Activated T-cell treated with anti-CD3 and anti-CD28 coated beads, Interleukin-2, amount 50 U/mL, for 72 hours (primary cell): ENCODE measurements around the gene ANKRD23. TPM values are rescaled to one million over a fixed set of nuclear protein-coding genes. Genes with fewer than 3 reads are reported as not detected.

Experiments
- ATAC-seq, 2 donors: fragments of 150-1000 bp; cut with Tn5 transposase; replicated peaks in 1 of 2; 2 replicates each; pipeline ENCODE4 v1.10.0; 2021; ENCODE audit warnings: moderate library complexity in 2 of 2, mild to moderate bottlenecking in 1 of 2
- DNase-seq, 2 donors: peaks; one replicate each; pipeline ENCODE4 v3.0.0; 2021 to 2022; ENCODE audit warnings: mixed read lengths in 1 of 2
- H3K27ac Mint-ChIP-seq: one replicate; pipeline ENCODE4 v1.8.0; 2022; ENCODE audit warnings: mild to moderate bottlenecking, moderate library complexity, mixed read lengths
- H3K27me3 Mint-ChIP-seq: one replicate; pipeline ENCODE4 v1.8.0; 2022; ENCODE audit warnings: low read depth, mixed read lengths
- H3K36me3 Mint-ChIP-seq, 2 donors: one replicate each; pipeline ENCODE4 v1.8.0; 2022; ENCODE audit warnings: mixed read lengths in 2 of 2, mild to moderate bottlenecking in 1 of 2; ENCODE audit not compliant: insufficient read depth in 2 of 2
- H3K4me1 Mint-ChIP-seq: one replicate; pipeline ENCODE4 v1.8.0; 2022; ENCODE audit warnings: low read depth, mixed read lengths
- H3K4me3 Mint-ChIP-seq, 2 donors: one replicate each; pipeline ENCODE4 v1.8.0; 2022; ENCODE audit warnings: mild to moderate bottlenecking in 2 of 2, mixed read lengths in 2 of 2, moderate library complexity in 2 of 2
- H3K9me3 Mint-ChIP-seq, 2 donors: one replicate each; pipeline ENCODE4 v1.8.0; 2022; ENCODE audit warnings: mixed read lengths in 2 of 2
- total RNA-seq, 2 donors: library from RNA; stranded (reverse); gene quantifications; one replicate each; pipeline ENCODE4 v1.2.3, GENCODE V29; 2022

ANKRD23 gene
- total RNA-seq, 2 donors from 2014 or later = 4.4 to 5.7 TPM

DNA sequence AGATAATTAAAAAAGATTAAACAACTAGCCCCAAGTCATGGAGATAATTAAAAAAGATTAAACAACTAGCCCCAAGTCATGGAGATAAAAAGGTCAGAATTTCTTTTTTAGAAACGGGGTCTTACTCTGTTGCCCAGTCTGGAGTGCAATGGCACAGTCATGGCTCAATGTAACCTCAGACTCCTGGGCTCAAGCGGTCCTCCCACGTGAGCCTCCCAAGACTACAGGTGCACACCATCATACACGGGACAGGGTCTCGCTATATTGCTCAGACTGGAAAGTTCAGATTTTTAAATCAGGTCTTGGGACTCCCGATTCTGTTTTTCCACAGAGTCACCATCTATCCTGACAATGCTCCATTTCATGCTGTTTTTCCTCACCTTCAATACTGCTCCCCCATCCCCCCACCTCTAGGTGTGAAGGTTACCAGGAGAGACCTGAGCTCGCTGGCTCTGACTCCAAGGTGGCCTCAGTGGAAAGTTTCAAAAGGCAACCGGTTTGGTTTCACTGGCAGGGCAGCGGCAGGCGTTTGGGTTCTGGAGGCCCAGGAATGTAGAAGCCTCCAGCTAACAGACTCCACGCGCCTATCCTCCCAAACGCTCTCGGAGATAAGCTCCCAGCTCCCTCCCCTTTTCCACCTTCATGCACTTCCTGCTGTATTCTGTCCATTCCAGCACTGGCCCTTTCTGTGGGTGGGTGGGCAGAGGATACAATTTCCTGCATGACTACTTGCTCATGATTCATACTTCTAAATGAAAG lies 28.9 kb upstream of the ANKRD23 start:
- Mint-ChIP-seq H3K9me3 (no peaks in the 10 kb centered on the region), H3K36me3 (peaks cover 0 to 2% of the 10 kb centered on the region in 2 donors), H3K4me3 (no peak overlapping the region), H3K27me3 (peaks cover 7% of the 10 kb centered on the region), H3K4me1 (peaks cover 45% of the 10 kb centered on the region), H3K27ac (no peak overlapping the region)
- DNase-seq = no peak
- no peak for ATAC-seq

DNA sequence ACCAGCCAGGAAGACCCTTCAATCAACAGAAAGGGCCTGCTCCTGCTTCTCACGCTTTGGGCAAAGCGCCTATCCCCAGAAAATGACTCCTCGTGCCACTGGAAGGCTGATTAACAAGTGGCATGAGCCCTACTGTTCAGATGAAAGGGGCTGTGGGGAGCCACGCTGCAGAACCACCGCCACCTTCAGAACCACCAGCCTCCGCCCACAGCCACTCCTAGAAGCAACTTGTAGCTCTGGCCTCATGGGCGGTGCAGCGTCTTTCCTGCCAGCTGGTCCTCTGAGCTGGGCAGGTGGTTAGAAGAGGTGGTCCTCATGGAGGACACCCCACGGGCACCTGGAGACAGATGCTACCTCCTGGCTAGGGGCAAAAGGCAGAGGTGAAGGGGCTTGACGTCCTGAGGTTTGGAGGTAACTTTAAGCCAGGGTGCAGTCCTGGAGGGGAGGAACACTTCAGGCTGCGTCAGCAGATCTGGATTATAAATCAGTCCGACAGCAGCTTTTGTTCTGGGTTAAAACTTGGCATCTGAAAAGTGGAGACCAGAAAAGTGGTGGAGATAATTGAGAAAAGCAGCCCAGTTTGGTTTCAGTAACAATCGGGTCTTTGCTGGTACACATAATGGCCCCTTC lies 26.9 kb upstream of the ANKRD23 start:
- Mint-ChIP-seq H3K9me3 (no peaks in the 10 kb centered on the region), H3K27me3 (peaks cover 7% of the 10 kb centered on the region), H3K27ac (no peak overlapping the region), H3K4me3 (peak overlapping the region; percentile 72 to 83), H3K36me3 (peaks cover 0 to 2% of the 10 kb centered on the region in 2 donors), H3K4me1 (peaks cover 54% of the 10 kb centered on the region)
- DNase-seq = peak; percentile 61 to 73
- ATAC-seq = peak; percentile 37 to 56

- H3K36me3 Mint-ChIP-seq = peaks cover 0 to 2% of the 10 kb centered on the region in 2 donors
- ATAC-seq (peak; percentile 31 to 38), DNase-seq (peak; percentile 52 to 65)
- H3K4me1 Mint-ChIP-seq = peaks cover 49% of the 10 kb centered on the region
- H3K27me3 Mint-ChIP-seq = peaks cover 7% of the 10 kb centered on the region
- no peak within 1 kb of the TSS for H3K27ac Mint-ChIP-seq
- no peaks in the 10 kb centered on the region for H3K9me3 Mint-ChIP-seq
- peak within 1 kb of the TSS; percentile 72 to 83 for H3K4me3 Mint-ChIP-seq
Observed at GRCh38 chr2:96869822-96870625, 26.2 kb upstream of the ANKRD23 start, which contains the start of gene SEMA4C. Gene SEMA4C (minus strand): TSS chr2:96870080. CDS start chr2:96867886, 2,194 bp downstream.

GRCh38 chr2:96869281-96869821 lies 25.5 kb upstream of the ANKRD23 start:
- peaks cover 0 to 2% of the 10 kb centered on the region in 2 donors for H3K36me3 Mint-ChIP-seq
- peak overlapping the region; percentile 72 to 83 for H3K4me3 Mint-ChIP-seq
- H3K9me3 Mint-ChIP-seq = no peaks in the 10 kb centered on the region
- peaks cover 43% of the 10 kb centered on the region for H3K4me1 Mint-ChIP-seq
- no peak overlapping the region for H3K27ac Mint-ChIP-seq
- ATAC-seq = peak; percentile 13 to 18
- no peak for DNase-seq
- H3K27me3 Mint-ChIP-seq = peaks cover 7% of the 10 kb centered on the region

DNA sequence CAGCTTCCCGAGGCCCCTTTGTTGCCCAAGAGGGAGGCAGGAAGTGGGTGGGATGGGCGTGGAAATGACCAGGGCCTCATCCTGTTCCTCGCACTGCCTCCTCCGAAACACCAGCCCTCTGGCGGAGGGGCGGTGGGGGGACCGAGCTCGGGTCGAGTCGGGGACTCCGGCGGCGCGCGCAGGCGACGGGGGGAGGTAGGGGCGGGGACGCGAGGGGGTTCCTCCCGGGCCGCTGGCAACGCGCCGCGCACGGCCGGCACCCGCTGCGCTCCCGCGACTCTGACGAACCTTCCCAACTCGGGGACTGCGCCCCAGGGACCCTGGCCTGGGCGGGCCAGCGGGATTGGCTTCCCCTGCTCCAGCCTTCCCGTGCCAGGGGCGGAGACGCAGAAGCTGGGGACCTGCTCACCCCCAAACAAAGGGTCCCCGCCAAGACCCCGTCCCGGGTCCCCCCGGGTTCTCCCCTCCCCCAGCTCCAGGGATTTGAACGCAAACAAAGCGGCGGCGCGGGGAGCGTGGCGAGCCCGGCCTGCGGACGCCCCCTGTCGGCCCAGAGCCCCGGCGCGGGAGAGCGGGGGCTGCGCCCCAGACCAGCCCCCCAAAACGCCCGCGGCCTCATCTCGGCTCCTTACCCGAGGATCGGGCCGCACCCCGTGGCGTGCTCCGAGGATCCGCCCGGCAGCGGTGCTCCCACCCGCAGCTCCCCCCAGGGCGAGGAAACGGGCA lies 24.9 kb upstream of the ANKRD23 start:
- DNase-seq = peak; percentile 76 to 78
- peak; percentile 65 to 67 for ATAC-seq
- peak overlapping the region; percentile 89 for H3K4me3 Mint-ChIP-seq
- peaks cover 0 to 2% of the 10 kb centered on the region in 2 donors for H3K36me3 Mint-ChIP-seq
- H3K27me3 Mint-ChIP-seq = peaks cover 7% of the 10 kb centered on the region
- no peak overlapping the region for H3K27ac Mint-ChIP-seq
- H3K9me3 Mint-ChIP-seq = no peaks in the 10 kb centered on the region
- H3K4me1 Mint-ChIP-seq = peaks cover 36% of the 10 kb centered on the region

DNA sequence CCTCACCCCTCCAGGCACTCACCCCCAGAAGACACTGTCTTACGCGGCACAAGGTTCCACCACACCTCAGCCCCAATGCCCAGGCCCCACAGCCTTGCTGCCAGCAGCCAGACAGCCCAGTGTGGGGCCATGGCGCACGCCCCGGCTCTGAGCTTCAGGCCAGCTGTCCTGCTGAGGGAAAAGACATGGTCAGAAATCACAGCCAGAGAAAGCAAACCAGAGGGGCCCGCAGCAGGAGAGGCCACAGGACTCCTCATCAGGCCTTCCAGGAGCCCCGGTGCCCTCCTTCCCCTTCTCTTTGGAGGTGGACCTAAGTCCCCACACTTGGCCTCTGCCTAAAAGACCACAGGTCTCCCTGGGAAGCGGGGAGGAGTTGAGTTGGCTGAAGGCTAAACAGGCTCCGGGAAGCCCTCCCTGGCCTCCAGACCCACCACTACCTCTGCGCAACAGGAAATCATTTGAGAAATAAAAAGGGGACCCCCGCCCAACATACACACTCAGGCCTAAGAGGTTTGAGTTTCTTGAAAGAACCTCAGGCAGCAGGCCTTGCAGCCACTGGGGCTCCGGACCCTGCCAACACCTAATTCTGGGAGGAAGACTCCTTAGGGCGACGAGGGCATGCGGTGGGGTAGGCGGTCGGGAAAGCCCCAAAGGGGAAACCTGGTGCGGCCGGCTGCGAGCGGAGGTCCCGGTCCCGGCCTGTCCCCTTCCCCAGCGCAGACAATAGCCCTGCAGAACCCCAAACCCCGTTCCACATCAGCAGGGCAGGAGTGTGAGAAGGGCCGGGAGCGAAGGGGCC lies 24.1 kb upstream of the ANKRD23 start:
- Mint-ChIP-seq H3K4me3 (peak overlapping the region; percentile 89), H3K27ac (peak overlapping the region; percentile 90), H3K9me3 (no peaks in the 10 kb centered on the region), H3K4me1 (peaks cover 29% of the 10 kb centered on the region), H3K27me3 (peaks cover 7% of the 10 kb centered on the region), H3K36me3 (peaks cover 2 to 4% of the 10 kb centered on the region in 2 donors)
- DNase-seq = peak in 1 of 2 donors; percentile 56
- peak in 1 of 2 donors; percentile 23 for ATAC-seq

DNA sequence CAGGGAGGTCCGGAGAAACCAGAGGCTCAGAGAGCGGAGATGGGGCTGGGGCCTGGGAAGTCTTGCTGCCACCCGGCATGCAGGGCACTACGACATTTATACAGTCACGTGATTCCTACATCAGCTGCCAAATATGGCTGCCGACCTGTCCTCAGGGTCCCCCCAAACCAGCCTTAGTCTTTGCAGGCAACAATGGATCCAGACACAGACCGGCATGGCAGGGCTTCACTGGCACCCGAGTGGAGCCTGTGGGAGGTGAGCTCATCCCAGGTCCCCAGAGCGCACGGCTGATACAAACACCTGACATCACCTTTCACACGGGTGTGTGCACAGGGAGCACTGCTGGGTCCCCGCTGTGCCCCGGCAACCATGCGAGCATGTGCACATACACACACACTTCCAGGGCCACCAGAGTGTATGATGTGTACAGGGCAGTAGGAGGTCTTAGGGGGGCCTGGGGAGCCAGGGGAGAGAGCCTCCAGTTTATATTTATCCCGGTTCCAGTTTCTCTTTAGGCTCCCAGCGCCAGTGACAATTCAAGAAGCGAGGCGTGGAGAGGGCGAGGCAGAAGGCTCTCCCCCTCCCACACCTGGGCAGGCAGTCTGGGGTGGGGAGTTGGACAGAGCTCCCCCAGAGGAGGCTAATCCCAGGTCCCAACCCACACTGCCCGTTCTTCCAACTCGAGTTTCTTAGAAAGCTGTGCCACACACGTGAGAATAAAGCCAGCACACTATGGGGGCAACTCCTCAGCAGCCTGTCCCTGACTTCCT lies 23.4 kb upstream of the ANKRD23 start:
- Mint-ChIP-seq H3K4me3 (peak overlapping the region; percentile 89), H3K36me3 (peaks cover 2 to 4% of the 10 kb centered on the region in 2 donors), H3K9me3 (no peaks in the 10 kb centered on the region), H3K4me1 (peaks cover 21% of the 10 kb centered on the region), H3K27ac (no peak overlapping the region), H3K27me3 (peaks cover 7% of the 10 kb centered on the region)
- ATAC-seq (no peak), DNase-seq (no peak)

DNA sequence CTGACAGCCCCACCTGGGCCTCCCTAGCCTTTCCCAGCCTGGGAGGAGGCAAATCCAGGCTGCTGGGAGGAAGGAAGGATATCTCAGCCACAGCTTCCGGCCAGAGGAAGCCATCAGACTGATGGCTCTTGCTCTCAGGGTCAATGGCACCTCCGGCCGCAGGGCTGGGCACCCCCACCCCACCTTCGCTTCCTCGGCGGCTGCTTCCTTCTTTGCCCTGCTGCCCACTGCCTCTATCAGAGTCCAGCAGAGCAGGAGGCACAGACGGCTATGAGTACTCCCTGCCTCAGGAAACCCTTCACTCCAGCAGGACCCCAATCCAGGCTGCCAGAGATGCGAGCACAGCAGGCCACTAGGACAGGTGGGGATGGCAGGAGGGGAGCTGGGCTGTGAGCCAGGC lies 22.8 kb upstream of the ANKRD23 start:
- Mint-ChIP-seq H3K4me3 (peak overlapping the region; percentile 89), H3K36me3 (peaks cover 2 to 4% of the 10 kb centered on the region in 2 donors), H3K27me3 (peaks cover 7% of the 10 kb centered on the region), H3K4me1 (peaks cover 20% of the 10 kb centered on the region), H3K27ac (no peak overlapping the region), H3K9me3 (no peaks in the 10 kb centered on the region)
- DNase-seq (no peak), ATAC-seq (no peak)

DNA sequence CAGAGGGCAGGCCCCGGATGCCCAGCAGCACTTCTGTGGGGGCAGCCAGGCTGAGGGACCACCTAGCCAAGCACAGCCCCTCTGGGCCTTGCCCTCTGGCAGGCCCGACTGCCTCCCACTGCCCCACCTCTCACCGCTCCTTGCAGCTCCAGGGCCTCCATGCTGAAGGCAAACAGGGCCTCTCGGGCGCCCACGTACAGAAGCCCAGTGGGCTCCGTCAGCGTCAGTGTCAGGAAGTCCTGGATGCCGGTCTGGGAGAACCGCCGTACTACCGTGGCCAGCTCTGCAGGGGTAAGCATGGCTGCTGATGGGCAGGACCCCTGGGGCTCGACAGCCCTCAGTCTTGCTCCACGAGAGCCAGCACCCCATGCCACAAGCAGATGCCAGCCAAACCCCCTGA lies 22.3 kb upstream of the ANKRD23 start:
- Mint-ChIP-seq H3K4me1 (peaks cover 20% of the 10 kb centered on the region), H3K27me3 (peaks cover 7% of the 10 kb centered on the region), H3K27ac (no peak overlapping the region), H3K4me3 (no peak overlapping the region), H3K36me3 (peaks cover 2 to 4% of the 10 kb centered on the region in 2 donors), H3K9me3 (no peaks in the 10 kb centered on the region)
- ATAC-seq = no peak
- no peak for DNase-seq

GRCh38 chr2:96865654-96866053 lies 21.8 kb upstream of the ANKRD23 start:
- no peak for DNase-seq
- Mint-ChIP-seq H3K27ac (no peak overlapping the region), H3K4me1 (peaks cover 17% of the 10 kb centered on the region), H3K27me3 (peaks cover 4% of the 10 kb centered on the region), H3K4me3 (no peak overlapping the region), H3K9me3 (no peaks in the 10 kb centered on the region), H3K36me3 (peaks cover 2 to 4% of the 10 kb centered on the region in 2 donors)
- no peak for ATAC-seq

DNA sequence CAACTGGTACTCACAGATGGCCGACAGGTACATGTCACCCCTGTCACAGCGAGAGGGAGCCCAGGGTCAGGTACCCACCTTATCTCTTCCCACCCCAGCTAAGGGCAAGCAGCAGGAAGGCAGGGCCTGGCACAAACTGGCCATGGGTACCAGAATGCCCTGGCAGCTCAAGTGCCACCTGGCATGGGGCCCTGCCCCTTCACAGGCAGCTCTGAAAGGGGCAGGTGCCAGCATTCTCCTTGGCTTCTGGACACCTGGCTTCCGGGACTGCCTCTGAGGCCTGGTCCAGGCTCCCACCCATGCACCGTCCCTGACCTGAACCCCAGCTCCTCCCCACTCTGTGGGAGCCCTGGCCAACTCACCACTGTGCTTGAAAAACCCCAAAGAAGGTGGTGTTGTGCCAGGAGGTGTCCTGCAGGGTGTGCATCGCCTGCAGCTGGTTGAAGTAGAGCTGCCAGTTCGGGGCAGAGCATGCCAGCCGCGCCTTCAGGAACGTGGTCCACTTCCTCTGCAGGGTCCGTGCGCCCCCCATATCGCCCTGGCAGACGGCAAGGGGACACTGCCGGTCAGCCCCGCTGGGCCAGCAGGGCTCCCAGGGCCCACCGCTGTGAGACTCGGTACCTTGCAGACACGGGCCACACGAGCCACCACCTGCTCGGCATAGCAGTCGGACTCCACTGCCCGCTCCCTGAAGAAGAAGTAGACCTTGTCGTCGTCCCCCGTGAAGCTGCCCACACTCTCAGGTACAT lies 20.7 kb upstream of the ANKRD23 start:
- Mint-ChIP-seq H3K36me3 (peaks cover 4% of the 10 kb centered on the region in 2 donors), H3K9me3 (no peaks in the 10 kb centered on the region), H3K27me3 (no peaks in the 10 kb centered on the region), H3K4me1 (peaks cover 23% of the 10 kb centered on the region), H3K27ac (no peak overlapping the region), H3K4me3 (no peak overlapping the region)
- DNase-seq (no peak), ATAC-seq (no peak)
